Right ventricle myocardium inferior (tissue), 1 donor: Measurements from ENCODE around the gene COIL. TPM values are rescaled to one million over a fixed set of nuclear protein-coding genes. Genes with fewer than 3 reads are reported as not detected.

ENCODE experiments used
- ATAC-seq: fragments of 200-7000 bp; cut with Tn5 transposase; one replicate; pipeline ENCODE4 v1.9.1; 2020; ENCODE audit warnings: mild to moderate bottlenecking, moderate library complexity
- DNase-seq: peaks from one replicate; pipeline ENCODE4 v3.0.0; 2021; ENCODE audit errors: missing footprints
- intact Hi-C: fragments of 100-400 bp; cut with DNase I; formaldehyde crosslinking; loops from one replicate; pipeline ENCODE4 v1.11.0; 2022
- total RNA-seq: library from RNA; stranded (reverse); fragmentation: NEBNext Ultra II Directional; extraction: Animal tissue kit (Norgen Biotek cat#: 25700); gene quantifications from one replicate; pipeline ENCODE4 v1.2.1, GENCODE V29; 2021
- donor health status: DM: no; HTN: yes; CAD: no; lungs with severe emphysema.

COIL gene
- total RNA-seq, 1 donor from 2014 or later, result 8.7 TPM

DNA sequence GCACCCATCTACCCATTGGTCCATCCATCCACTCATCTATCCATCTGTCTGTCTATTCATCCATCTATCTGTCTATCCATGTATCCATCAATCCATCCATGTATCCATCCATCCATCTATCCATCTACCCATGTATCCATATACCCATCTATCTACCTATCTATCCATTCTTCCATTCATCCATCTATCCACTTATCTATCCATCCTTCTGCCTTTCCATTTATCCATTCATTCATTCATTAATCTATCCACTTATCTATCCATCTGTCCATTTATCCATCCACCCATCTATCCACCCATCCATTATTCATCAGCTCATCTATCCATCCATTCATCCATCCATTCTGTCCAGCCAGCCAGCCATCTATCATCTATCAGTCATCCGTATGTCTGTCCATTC is 68.5 kb downstream of the COIL start:
- no peak for DNase-seq
- no peak for ATAC-seq
- intact Hi-C loops, result loop anchor here (5.0 kb wide), 1 partner anchor 45 kb away; no protein-coding TSS in a partner anchor

- ATAC-seq (no peak), DNase-seq (peak; percentile 79)
- intact Hi-C loops, result loop anchor here (5.0 kb wide), 1 partner anchor 46 kb away; no protein-coding TSS in a partner anchor
Observed at GRCh38 chr17:56891751-56892150, 69.1 kb downstream of the COIL start.

DNA sequence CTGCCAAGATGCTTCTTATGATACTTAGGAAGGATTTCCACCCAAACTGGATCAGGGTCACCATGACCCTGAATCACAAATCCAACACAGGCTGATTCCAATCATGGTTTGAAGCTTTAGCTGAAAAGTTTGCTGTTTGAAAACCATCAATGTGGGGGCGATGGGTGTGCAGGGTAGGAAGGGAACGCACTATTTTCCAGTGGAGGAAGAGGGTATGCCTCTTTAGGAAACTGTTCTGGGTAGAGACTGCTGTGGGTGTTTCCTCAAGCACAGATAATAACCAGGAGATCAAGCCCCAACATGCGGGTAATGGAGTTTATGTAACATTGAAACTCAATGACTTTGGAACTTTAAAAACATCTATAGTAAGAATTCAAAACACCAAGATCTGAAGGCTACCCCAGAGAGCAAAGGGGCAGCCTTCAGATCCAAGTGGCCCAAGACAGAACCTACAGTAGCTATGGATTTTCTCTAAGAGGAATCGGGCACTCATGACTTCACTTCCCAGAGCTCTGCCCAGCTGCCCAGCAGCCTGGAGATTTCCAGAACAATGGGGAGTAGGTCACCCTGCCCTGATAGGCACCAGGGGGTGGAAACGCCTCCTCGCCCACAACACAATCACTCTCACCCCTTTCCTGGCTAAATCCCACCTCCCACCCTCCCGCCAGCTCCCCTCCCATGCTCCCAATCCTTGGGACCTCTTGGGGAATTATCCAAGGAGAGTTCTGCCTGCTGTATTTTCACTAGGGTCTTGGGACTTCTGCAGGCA is 69.8 kb downstream of the COIL start:
- no peak for ATAC-seq
- intact Hi-C loops, result loop anchor here (5.0 kb wide), 1 partner anchor 46 kb away; no protein-coding TSS in a partner anchor
- no peak for DNase-seq

GRCh38 chr17:56890390-56890789 is 70.5 kb downstream of the COIL start:
- intact Hi-C loops, result loop anchor here (5.0 kb wide), 1 partner anchor 47 kb away; no protein-coding TSS in a partner anchor
- DNase-seq (no peak), ATAC-seq (no peak)

Other genes with a start within 250 kb of the COIL start
- 1.1 TPM for gene C17orf67, start 127.1 kb downstream of the COIL start, total RNA-seq
- gene DGKE, start 126.9 kb downstream of the COIL start, total RNA-seq, result 3.0 TPM
- gene TRIM25, start 47.0 kb downstream of the COIL start, total RNA-seq, result 22.5 TPM
- gene SCPEP1, start 17.1 kb upstream of the COIL start, total RNA-seq, result 93.8 TPM
- 226 TPM for gene AKAP1, start 124.2 kb upstream of the COIL start, total RNA-seq